ENCODE measurements around the gene NPRL2.

The NPRL2 gene

GRCh38 chr3:50357481-50357880 is 6.9 kb upstream of the NPRL2 start:
- peak overlapping the region; percentile 87 for H3K4me2 ChIP-seq (ENCODE audit: low read depth, low read length)
- H3K4me1 ChIP-seq (ENCODE audit: low read length), result peaks cover 29% of the 10 kb centered on the region
- H2AFZ ChIP-seq (ENCODE audit: low read length), result no peak overlapping the region
- TF ChIP-seq EZH2phosphoT487 (IDR thresholded peaks at IDR 0.05; ENCODE audit: low read length), result no peak
- H4K20me1 ChIP-seq (ENCODE audit: insufficient read depth, low read length), result no peaks in the 10 kb centered on the region
- no peaks in the 10 kb centered on the region for H3K27me3 ChIP-seq (replicated peaks; ENCODE audit: insufficient read depth, low read length)
- H3K9me3 ChIP-seq (replicated peaks; ENCODE audit: insufficient read depth, low read length), result no peaks in the 10 kb centered on the region
- peaks cover 11% of the 10 kb centered on the region; the same call in 1 of the 2 replicates for H3K36me3 ChIP-seq (replicated peaks; ENCODE audit: insufficient read depth, low read length)
- H3K27ac ChIP-seq (ENCODE audit: low read length), result no peak overlapping the region
- H3K79me2 ChIP-seq (ENCODE audit: low read length), result peaks cover 65% of the 10 kb centered on the region
- H3K9me2 ChIP-seq (replicated peaks; ENCODE audit: insufficient read depth, low read length), result no peaks in the 10 kb centered on the region
- peak overlapping the region; percentile 90; the same call in 1 of the 2 replicates for H3K9ac ChIP-seq (ENCODE audit: low read length)
- DNase-seq, result no peak
- peak overlapping the region; percentile 91 for H3K4me3 ChIP-seq (ENCODE audit: low read length)
- 0 out of 2 replicates have a peak, but pooled peaks cover 6% of the 10 kb centered on the region for H3F3A ChIP-seq (ENCODE audit: insufficient read depth, low read length)

DNA sequence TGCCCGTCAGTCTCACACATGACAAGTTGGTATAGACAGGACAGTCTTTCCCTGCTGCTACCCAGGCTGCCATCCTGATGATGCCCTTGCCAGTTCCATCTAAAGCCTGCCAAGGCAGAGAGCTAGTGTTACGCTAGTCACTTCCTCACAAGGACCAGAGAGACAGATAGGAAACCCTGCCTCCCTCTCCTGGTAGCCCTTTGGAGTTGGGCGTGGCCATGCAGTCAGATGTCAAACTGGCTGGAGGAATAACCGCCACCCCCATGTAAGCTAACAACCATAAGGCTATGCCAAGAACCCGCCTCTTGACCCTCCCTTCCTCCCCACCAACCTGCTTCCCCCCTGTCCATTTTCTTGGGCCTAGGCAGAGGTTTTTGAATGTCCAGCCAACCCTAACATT is 6.0 kb upstream of the NPRL2 start:
- TF ChIP-seq, protein P1, sequence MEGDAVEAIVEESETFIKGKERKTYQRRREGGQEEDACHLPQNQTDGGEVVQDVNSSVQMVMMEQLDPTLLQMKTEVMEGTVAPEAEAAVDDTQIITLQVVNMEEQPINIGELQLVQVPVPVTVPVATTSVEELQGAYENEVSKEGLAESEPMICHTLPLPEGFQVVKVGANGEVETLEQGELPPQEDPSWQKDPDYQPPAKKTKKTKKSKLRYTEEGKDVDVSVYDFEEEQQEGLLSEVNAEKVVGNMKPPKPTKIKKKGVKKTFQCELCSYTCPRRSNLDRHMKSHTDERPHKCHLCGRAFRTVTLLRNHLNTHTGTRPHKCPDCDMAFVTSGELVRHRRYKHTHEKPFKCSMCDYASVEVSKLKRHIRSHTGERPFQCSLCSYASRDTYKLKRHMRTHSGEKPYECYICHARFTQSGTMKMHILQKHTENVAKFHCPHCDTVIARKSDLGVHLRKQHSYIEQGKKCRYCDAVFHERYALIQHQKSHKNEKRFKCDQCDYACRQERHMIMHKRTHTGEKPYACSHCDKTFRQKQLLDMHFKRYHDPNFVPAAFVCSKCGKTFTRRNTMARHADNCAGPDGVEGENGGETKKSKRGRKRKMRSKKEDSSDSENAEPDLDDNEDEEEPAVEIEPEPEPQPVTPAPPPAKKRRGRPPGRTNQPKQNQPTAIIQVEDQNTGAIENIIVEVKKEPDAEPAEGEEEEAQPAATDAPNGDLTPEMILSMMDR (IDR thresholded peaks at IDR 0.05; ENCODE audit: low read length), result no peak
- TF ChIP-seq EZH2phosphoT487 (IDR thresholded peaks at IDR 0.05; ENCODE audit: low read length), result no peak
- TF ChIP-seq EZH2 (optimal IDR thresholded peaks at IDR 0.05; ENCODE audit: low read depth, low read length), result no peak
- Histone ChIP-seq H4K20me1 (ENCODE audit: insufficient read depth, low read length) (no peaks in the 10 kb centered on the region), H3K4me3 (ENCODE audit: low read length) (peak overlapping the region; percentile 91; the same call in 1 of the 2 replicates), H3K4me2 (ENCODE audit: low read depth, low read length) (peak overlapping the region; percentile 87), H3K36me3 (replicated peaks; ENCODE audit: insufficient read depth, low read length) (peaks cover 11% of the 10 kb centered on the region; the same call in 1 of the 2 replicates), H3K79me2 (ENCODE audit: low read length) (peaks cover 70% of the 10 kb centered on the region), H3K9me2 (replicated peaks; ENCODE audit: insufficient read depth, low read length) (no peaks in the 10 kb centered on the region), H3K27ac (ENCODE audit: low read length) (no peak overlapping the region), H2AFZ (ENCODE audit: low read length) (no peak overlapping the region), H3K9ac (ENCODE audit: low read length) (no peak overlapping the region; the same call in 1 of the 2 replicates), H3F3A (ENCODE audit: insufficient read depth, low read length) (0 out of 2 replicates have a peak, but pooled peaks cover 6% of the 10 kb centered on the region), H3K4me1 (ENCODE audit: low read length) (peaks cover 32% of the 10 kb centered on the region), H3K27me3 (replicated peaks; ENCODE audit: insufficient read depth, low read length) (no peaks in the 10 kb centered on the region), H3K9me3 (replicated peaks; ENCODE audit: insufficient read depth, low read length) (no peaks in the 10 kb centered on the region)
- no peak for DNase-seq

- H4K20me1 ChIP-seq (ENCODE audit: insufficient read depth, low read length), result no peaks in the 10 kb centered on the region
These were observed 5.4 kb upstream of the NPRL2 start for GRCh38 chr3:50355829-50356552.

More at GRCh38 chr3:50355829-50356552, 5.4 kb upstream of the NPRL2 start:
- Histone ChIP-seq H3K9me2 (replicated peaks; ENCODE audit: insufficient read depth, low read length) (no peaks in the 10 kb centered on the region), H3K79me2 (ENCODE audit: low read length) (peaks cover 75% of the 10 kb centered on the region), H3K4me1 (ENCODE audit: low read length) (peaks cover 35% of the 10 kb centered on the region), H3K4me3 (ENCODE audit: low read length) (no peak overlapping the region), H3K9ac (ENCODE audit: low read length) (no peak overlapping the region), H3K27ac (ENCODE audit: low read length) (no peak overlapping the region), H3F3A (ENCODE audit: insufficient read depth, low read length) (0 out of 2 replicates have a peak, but pooled peaks cover 6% of the 10 kb centered on the region), H3K27me3 (replicated peaks; ENCODE audit: insufficient read depth, low read length) (no peaks in the 10 kb centered on the region), H3K9me3 (replicated peaks; ENCODE audit: insufficient read depth, low read length) (no peaks in the 10 kb centered on the region), H3K4me2 (ENCODE audit: low read depth, low read length) (peak overlapping the region; percentile 87), H3K36me3 (replicated peaks; ENCODE audit: insufficient read depth, low read length) (peaks cover 11% of the 10 kb centered on the region; the same call in 1 of the 2 replicates), H2AFZ (ENCODE audit: low read length) (no peak overlapping the region)
- TF ChIP-seq, protein P1 (IDR thresholded peaks at IDR 0.05; ENCODE audit: low read length), result no peak
- no peak for TF ChIP-seq EZH2 (optimal IDR thresholded peaks at IDR 0.05; ENCODE audit: low read depth, low read length)
- TF ChIP-seq EZH2phosphoT487 (IDR thresholded peaks at IDR 0.05; ENCODE audit: low read length), result no peak
- no peak for DNase-seq

Measured in MM.1S (cell line).